ENCODE data around the gene MIER1. TPM values are rescaled to one million over a fixed set of nuclear protein-coding genes. Genes with fewer than 3 reads are reported as not detected.

The MIER1 gene
- 31.3 and 43.5 TPM in 2 replicates for total RNA-seq (ENCODE audit: low replicate concordance)

DNA sequence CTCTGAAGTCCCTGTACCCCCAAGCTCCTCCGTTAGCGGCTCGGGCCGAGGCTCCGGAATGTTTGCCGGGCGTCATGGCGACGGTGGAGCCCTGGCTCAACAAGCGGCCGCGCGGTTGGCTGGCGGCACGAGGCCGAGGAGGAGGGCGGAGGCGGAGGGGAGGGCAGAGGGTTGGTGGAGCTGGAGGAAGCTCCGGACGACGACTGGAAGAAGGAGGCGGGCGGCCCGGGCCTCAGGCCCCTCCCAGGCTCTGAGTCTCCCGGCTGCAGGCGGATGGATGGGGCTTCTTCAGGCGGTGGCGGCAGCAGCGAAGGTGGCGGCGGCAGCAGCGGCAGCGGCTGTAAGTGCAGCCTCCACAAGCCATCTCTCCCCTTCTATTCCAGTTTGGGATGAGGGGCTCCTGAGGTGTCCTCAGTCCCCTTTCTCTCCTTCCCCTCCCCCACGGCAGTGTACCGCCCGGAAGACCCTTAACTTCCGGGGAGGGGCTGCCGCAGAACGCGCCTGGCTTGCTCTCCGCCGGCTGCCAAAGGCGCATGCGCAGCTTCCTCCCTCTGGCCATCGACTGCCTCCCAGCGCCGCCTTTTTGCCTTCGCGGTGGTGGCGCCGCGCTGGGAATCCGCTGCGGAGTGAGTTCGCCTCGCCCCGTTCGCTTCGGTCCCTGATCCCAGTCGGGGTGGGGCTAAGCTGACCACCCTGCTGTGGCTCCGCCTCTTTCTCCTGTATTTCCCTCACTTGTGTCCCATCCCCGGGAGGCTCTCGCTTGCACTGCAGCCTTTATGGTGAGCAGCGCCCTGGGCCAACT is at the start of gene MIER1, which contains the start of gene DNAI4:
MIER1 (plus strand) TSS at position 235 of the 802 bp plus-strand sequence; CDS start at position 274, 39 bp downstream.
DNAI4 (minus strand) TSS at position 101 of the 802 bp plus-strand sequence; CDS start at position 76, 25 bp downstream.
- Mint-ChIP-seq H3K4me1 (peaks cover 36% of the 10 kb centered on the region), H3K27me3 (ENCODE audit: insufficient read depth, low read depth) (no peaks in the 10 kb centered on the region), H3K36me3 (peaks cover 22% of the 10 kb centered on the region), H3K9me3 (no peaks in the 10 kb centered on the region), H3K27ac (peak within 1 kb of the TSS; percentile 92), H3K4me3 (peak within 1 kb of the TSS; percentile 94)
- H3K27ac ChIP-seq, result peak within 1 kb of the TSS; percentile 93
- H3K4me3 ChIP-seq, result peak within 1 kb of the TSS; percentile 74
- H3K27me3 ChIP-seq, result no peaks in the 10 kb centered on the region
- no peaks in the 10 kb centered on the region for H3K36me3 ChIP-seq
- peak within 1 kb of the TSS; percentile 85 for H3K4me2 ChIP-seq
- DNase-seq (ENCODE audit: low spot score), result peak; percentile 99
- H4K20me1 ChIP-seq (ENCODE audit: low read depth), result peaks cover 18% of the 10 kb centered on the region
- peaks cover 80% of the 10 kb centered on the region for H3K79me2 ChIP-seq (ENCODE audit: low read depth)
- no peaks in the 10 kb centered on the region for H3K9me3 ChIP-seq (ENCODE audit: low read depth)
- peak within 1 kb of the TSS; percentile 94 for H2AFZ ChIP-seq (replicated peaks)
- peaks cover 21% of the 10 kb centered on the region for H3K4me1 ChIP-seq
- TF ChIP-seq, protein P1, sequence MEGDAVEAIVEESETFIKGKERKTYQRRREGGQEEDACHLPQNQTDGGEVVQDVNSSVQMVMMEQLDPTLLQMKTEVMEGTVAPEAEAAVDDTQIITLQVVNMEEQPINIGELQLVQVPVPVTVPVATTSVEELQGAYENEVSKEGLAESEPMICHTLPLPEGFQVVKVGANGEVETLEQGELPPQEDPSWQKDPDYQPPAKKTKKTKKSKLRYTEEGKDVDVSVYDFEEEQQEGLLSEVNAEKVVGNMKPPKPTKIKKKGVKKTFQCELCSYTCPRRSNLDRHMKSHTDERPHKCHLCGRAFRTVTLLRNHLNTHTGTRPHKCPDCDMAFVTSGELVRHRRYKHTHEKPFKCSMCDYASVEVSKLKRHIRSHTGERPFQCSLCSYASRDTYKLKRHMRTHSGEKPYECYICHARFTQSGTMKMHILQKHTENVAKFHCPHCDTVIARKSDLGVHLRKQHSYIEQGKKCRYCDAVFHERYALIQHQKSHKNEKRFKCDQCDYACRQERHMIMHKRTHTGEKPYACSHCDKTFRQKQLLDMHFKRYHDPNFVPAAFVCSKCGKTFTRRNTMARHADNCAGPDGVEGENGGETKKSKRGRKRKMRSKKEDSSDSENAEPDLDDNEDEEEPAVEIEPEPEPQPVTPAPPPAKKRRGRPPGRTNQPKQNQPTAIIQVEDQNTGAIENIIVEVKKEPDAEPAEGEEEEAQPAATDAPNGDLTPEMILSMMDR (IDR thresholded peaks at IDR 0.05), result no peak
- TF ChIP-seq EZH2 (IDR thresholded peaks at IDR 0.05), result no peak
- no peak for TF ChIP-seq EZH2phosphoT487 (IDR thresholded peaks at IDR 0.05)
- H3F3A ChIP-seq (ENCODE audit: low read depth), result peaks cover 31% of the 10 kb centered on the region
- peak within 1 kb of the TSS; percentile 56 for H3K9ac ChIP-seq

DNA sequence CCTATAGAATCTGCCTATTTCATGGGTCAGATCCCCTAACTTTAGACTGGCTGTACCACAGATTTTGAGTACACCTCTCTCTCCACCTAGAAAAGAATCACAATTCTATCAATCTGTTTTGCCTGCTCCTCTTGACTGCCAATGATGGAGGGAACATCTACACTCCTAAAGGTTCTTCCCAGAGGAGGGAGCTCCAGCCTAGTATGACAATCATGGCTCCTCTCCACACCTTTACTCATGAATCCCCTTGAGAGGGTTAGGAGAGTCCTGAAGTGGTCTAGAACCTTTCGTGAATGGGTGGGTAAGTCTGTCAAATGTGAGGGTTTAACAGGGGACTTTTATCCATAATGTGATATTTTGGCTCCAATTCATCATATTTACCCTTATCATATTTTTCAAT is 48.1 kb upstream of the MIER1 start:
- H3K9me3 ChIP-seq (ENCODE audit: low read depth), result no peaks in the 10 kb centered on the region
- no peaks in the 10 kb centered on the region for H3K36me3 ChIP-seq
- H3K9ac ChIP-seq, result no peak overlapping the region
- peaks cover 8% of the 10 kb centered on the region for H3K9me3 Mint-ChIP-seq
- no peak overlapping the region for H3K4me2 ChIP-seq
- no peaks in the 10 kb centered on the region for H3K79me2 ChIP-seq (ENCODE audit: low read depth)
- H3K4me3 Mint-ChIP-seq, result no peak overlapping the region
- no peaks in the 10 kb centered on the region for H3K27me3 ChIP-seq
- H3K36me3 Mint-ChIP-seq, result peaks cover 10% of the 10 kb centered on the region
- H3K4me3 ChIP-seq, result no peak overlapping the region
- H2AFZ ChIP-seq (replicated peaks), result no peak overlapping the region
- no peak overlapping the region for H3K27ac ChIP-seq
- H3K4me1 ChIP-seq, result no peaks in the 10 kb centered on the region
- TF ChIP-seq, protein P1 (IDR thresholded peaks at IDR 0.05), result no peak
- TF ChIP-seq EZH2 (IDR thresholded peaks at IDR 0.05) (no peak), EZH2phosphoT487 (IDR thresholded peaks at IDR 0.05) (no peak)
- H3K4me1 Mint-ChIP-seq, result no peaks in the 10 kb centered on the region
- no peaks in the 10 kb centered on the region for H3F3A ChIP-seq (ENCODE audit: low read depth)
- H4K20me1 ChIP-seq (ENCODE audit: low read depth), result no peaks in the 10 kb centered on the region
- no peak for DNase-seq (ENCODE audit: low spot score)
- H3K27ac Mint-ChIP-seq, result no peak overlapping the region
- no peaks in the 10 kb centered on the region for H3K27me3 Mint-ChIP-seq (ENCODE audit: insufficient read depth, low read depth)

DNA sequence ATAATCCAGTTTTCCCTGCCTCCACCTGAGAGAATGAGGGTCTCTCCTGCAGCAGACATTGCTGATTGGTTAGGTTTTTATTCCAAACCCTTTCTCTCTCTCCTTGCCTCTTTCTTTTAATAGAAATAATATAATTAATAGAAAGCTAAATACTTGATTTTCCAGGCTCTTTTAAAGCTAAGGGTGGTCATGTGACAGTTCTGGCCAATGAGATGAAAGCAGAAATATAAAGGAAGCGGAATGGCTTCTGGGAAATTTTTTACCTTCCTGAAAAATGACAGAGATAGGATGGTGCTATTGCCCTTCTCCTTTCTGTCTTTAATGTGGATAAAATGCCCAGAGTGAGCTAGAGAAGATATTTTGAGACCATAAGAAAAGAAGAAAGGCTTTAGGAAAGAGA is 35.8 kb upstream of the MIER1 start:
- Histone ChIP-seq H3K9me3 (ENCODE audit: low read depth) (no peaks in the 10 kb centered on the region), H3K4me1 (peaks cover 5% of the 10 kb centered on the region), H3F3A (ENCODE audit: low read depth) (no peaks in the 10 kb centered on the region), H3K27ac (no peak overlapping the region), H3K9ac (no peak overlapping the region), H3K4me2 (no peak overlapping the region), H2AFZ (replicated peaks) (no peak overlapping the region), H3K36me3 (no peaks in the 10 kb centered on the region), H3K27me3 (no peaks in the 10 kb centered on the region), H3K79me2 (ENCODE audit: low read depth) (no peaks in the 10 kb centered on the region), H3K4me3 (no peak overlapping the region), H4K20me1 (ENCODE audit: low read depth) (no peaks in the 10 kb centered on the region)
- H3K4me1 Mint-ChIP-seq, result no peaks in the 10 kb centered on the region
- no peak for DNase-seq (ENCODE audit: low spot score)
- TF ChIP-seq, protein P1 (IDR thresholded peaks at IDR 0.05), result no peak
- TF ChIP-seq EZH2phosphoT487 (IDR thresholded peaks at IDR 0.05) (no peak), EZH2 (IDR thresholded peaks at IDR 0.05) (no peak)
- H3K27ac Mint-ChIP-seq, result no peak overlapping the region
- no peaks in the 10 kb centered on the region for H3K27me3 Mint-ChIP-seq (ENCODE audit: insufficient read depth, low read depth)
- H3K9me3 Mint-ChIP-seq, result no peaks in the 10 kb centered on the region
- no peak overlapping the region for H3K4me3 Mint-ChIP-seq
- peaks cover 4% of the 10 kb centered on the region for H3K36me3 Mint-ChIP-seq

Measured in neural progenitor cell (in vitro differentiated cells).